ENCODE results near the gene ABCC2. TPM values are rescaled to one million over a fixed set of nuclear protein-coding genes. Genes with fewer than 3 reads are reported as not detected.
"Not testable (repeated sequence)": the region's sequence is repeated elsewhere in the genome, so short reads cannot be mapped to it uniquely, and the experiment has no call there.

ABCC2 gene
- 0.39 TPM for total RNA-seq (ENCODE audit: unreplicated experiment)
- long read RNA-seq, result 0 reads

GRCh38 chr10:99782447-99783286, at the start of gene ABCC2:
Gene ABCC2, plus strand, starts transcription at chr10:99782640. Its CDS starts 205 bp downstream, at chr10:99782845.
- H3K4me3 Mint-ChIP-seq (ENCODE audit: unreplicated experiment), result no peak within 1 kb of the TSS
- H3K36me3 Mint-ChIP-seq (ENCODE audit: unreplicated experiment), result no peaks in the 10 kb centered on the region
- no peak within 1 kb of the TSS for H3K27ac Mint-ChIP-seq (ENCODE audit: unreplicated experiment)
- peaks cover 1% of the 10 kb centered on the region for H3K4me1 Mint-ChIP-seq (ENCODE audit: low read depth, unreplicated experiment)
- no peak for DNase-seq
- no peaks in the 10 kb centered on the region for H3K9me3 Mint-ChIP-seq (ENCODE audit: unreplicated experiment)
- no peak for TF ChIP-seq CTCF (IDR thresholded peaks at IDR 0.05; ENCODE audit: partially characterized antibody, unreplicated experiment)
- H3K27me3 Mint-ChIP-seq (ENCODE audit: unreplicated experiment), result no peaks in the 10 kb centered on the region

GRCh38 chr10:99733366-99733765, 49.1 kb upstream of the ABCC2 start:
- H3K9me3 Mint-ChIP-seq (ENCODE audit: unreplicated experiment), result peaks cover 3% of the 10 kb centered on the region
- no peak for TF ChIP-seq CTCF (IDR thresholded peaks at IDR 0.05; ENCODE audit: partially characterized antibody, unreplicated experiment)
- peaks cover 6% of the 10 kb centered on the region for H3K4me1 Mint-ChIP-seq (ENCODE audit: low read depth, unreplicated experiment)
- H3K4me3 Mint-ChIP-seq (ENCODE audit: unreplicated experiment), result no peak overlapping the region
- H3K36me3 Mint-ChIP-seq (ENCODE audit: unreplicated experiment), result no peaks in the 10 kb centered on the region
- no peaks in the 10 kb centered on the region for H3K27me3 Mint-ChIP-seq (ENCODE audit: unreplicated experiment)
- H3K27ac Mint-ChIP-seq (ENCODE audit: unreplicated experiment), result no peak overlapping the region
- DNase-seq, result no peak

- not testable (repeated sequence) for DNase-seq; H3K4me3 Mint-ChIP-seq (ENCODE audit: unreplicated experiment); H3K9me3 Mint-ChIP-seq (ENCODE audit: unreplicated experiment); H3K27ac Mint-ChIP-seq (ENCODE audit: unreplicated experiment); H3K4me1 Mint-ChIP-seq (ENCODE audit: low read depth, unreplicated experiment); H3K36me3 Mint-ChIP-seq (ENCODE audit: unreplicated experiment); H3K27me3 Mint-ChIP-seq (ENCODE audit: unreplicated experiment)
These were observed 48.3 kb upstream of the ABCC2 start for GRCh38 chr10:99734111-99734510.

GRCh38 chr10:99740260-99740659, 42.2 kb upstream of the ABCC2 start:
- H3K36me3 Mint-ChIP-seq (ENCODE audit: unreplicated experiment), result peaks cover 19% of the 10 kb centered on the region
- no peaks in the 10 kb centered on the region for H3K9me3 Mint-ChIP-seq (ENCODE audit: unreplicated experiment)
- H3K27me3 Mint-ChIP-seq (ENCODE audit: unreplicated experiment), result no peaks in the 10 kb centered on the region
- DNase-seq, result no peak
- H3K4me1 Mint-ChIP-seq (ENCODE audit: low read depth, unreplicated experiment), result no peaks in the 10 kb centered on the region
- H3K27ac Mint-ChIP-seq (ENCODE audit: unreplicated experiment), result no peak overlapping the region
- H3K4me3 Mint-ChIP-seq (ENCODE audit: unreplicated experiment), result no peak overlapping the region
- no peak for TF ChIP-seq CTCF (IDR thresholded peaks at IDR 0.05; ENCODE audit: partially characterized antibody, unreplicated experiment)

- Mint-ChIP-seq H3K9me3 (ENCODE audit: unreplicated experiment) (no peaks in the 10 kb centered on the region), H3K4me1 (ENCODE audit: low read depth, unreplicated experiment) (no peaks in the 10 kb centered on the region), H3K27me3 (ENCODE audit: unreplicated experiment) (no peaks in the 10 kb centered on the region), H3K4me3 (ENCODE audit: unreplicated experiment) (no peak overlapping the region), H3K27ac (ENCODE audit: unreplicated experiment) (no peak overlapping the region), H3K36me3 (ENCODE audit: unreplicated experiment) (peaks cover 19% of the 10 kb centered on the region)
- DNase-seq, result no peak
- no peak for TF ChIP-seq CTCF (IDR thresholded peaks at IDR 0.05; ENCODE audit: partially characterized antibody, unreplicated experiment)
These were observed 41.4 kb upstream of the ABCC2 start for GRCh38 chr10:99740933-99741559.

All from glutamatergic neuron (in vitro differentiated cells).